Measurements from ENCODE around the gene AKAP6. TPM values are rescaled to one million over a fixed set of nuclear protein-coding genes. Genes with fewer than 3 reads are reported as not detected.

The AKAP6 gene
- total and polyA plus RNA-seq, 4 donors, result 0.42 to 3.2 (median 1.7) TPM

DNA sequence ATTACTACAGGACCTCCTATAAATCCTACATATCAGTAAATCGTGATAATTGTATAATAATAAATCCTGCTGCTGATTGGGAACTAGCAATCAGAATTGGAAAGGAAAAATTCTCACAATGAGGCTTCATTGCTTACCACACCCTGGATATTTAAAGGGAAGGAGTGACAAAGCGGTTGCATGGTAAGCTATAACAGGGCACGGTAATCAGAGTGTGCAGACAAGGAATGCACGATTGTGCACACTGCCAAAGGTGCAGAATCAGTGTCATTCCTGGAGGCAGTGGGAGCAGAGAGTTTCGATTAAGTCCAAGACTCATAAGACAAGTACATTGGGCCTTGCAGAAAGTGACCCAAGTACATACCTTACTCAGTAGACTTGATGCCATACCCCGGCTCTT, 332.1 kb downstream of the AKAP6 start:
- no peaks in the 10 kb centered on the region for H3K36me3 ChIP-seq (ENCODE audit: control insufficient read depth in 4 of 4, insufficient read depth in 3 of 4, low read depth in 1 of 4, low read length in 3 of 4)
- no peak overlapping the region for H3K27ac ChIP-seq (ENCODE audit: low read depth in 1 of 2, low read length in 2 of 2)
- H3K9ac ChIP-seq (ENCODE audit: low read depth in 1 of 2, low read length in 2 of 2), result no peak overlapping the region
- no peaks in the 10 kb centered on the region for H3K9me3 ChIP-seq (ENCODE audit: control insufficient read depth in 4 of 4, low read length in 3 of 4)
- H3K4me1 ChIP-seq (ENCODE audit: control insufficient read depth in 4 of 4, insufficient read depth in 4 of 4, low read length in 3 of 4), result no peaks in the 10 kb centered on the region
- TF ChIP-seq HNF4A (conservative IDR thresholded peaks at IDR 0.05), result no peak
- no peak for TF ChIP-seq RAD21 (IDR thresholded peaks at IDR 0.05)
- TF ChIP-seq FOXA2 (IDR thresholded peaks at IDR 0.05), result no peak
- TF ChIP-seq JUND (IDR thresholded peaks at IDR 0.05), result no peak
- TF ChIP-seq, protein P1, sequence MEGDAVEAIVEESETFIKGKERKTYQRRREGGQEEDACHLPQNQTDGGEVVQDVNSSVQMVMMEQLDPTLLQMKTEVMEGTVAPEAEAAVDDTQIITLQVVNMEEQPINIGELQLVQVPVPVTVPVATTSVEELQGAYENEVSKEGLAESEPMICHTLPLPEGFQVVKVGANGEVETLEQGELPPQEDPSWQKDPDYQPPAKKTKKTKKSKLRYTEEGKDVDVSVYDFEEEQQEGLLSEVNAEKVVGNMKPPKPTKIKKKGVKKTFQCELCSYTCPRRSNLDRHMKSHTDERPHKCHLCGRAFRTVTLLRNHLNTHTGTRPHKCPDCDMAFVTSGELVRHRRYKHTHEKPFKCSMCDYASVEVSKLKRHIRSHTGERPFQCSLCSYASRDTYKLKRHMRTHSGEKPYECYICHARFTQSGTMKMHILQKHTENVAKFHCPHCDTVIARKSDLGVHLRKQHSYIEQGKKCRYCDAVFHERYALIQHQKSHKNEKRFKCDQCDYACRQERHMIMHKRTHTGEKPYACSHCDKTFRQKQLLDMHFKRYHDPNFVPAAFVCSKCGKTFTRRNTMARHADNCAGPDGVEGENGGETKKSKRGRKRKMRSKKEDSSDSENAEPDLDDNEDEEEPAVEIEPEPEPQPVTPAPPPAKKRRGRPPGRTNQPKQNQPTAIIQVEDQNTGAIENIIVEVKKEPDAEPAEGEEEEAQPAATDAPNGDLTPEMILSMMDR (IDR thresholded peaks at IDR 0.05; ENCODE audit: low read depth, low read length, missing input control), result no peak
- no peak for TF ChIP-seq NR2F2 (IDR thresholded peaks at IDR 0.05)
- TF ChIP-seq, protein P2, sequence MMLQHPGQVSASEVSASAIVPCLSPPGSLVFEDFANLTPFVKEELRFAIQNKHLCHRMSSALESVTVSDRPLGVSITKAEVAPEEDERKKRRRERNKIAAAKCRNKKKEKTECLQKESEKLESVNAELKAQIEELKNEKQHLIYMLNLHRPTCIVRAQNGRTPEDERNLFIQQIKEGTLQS (IDR thresholded peaks at IDR 0.05), result no peak
- no peak for DNase-seq (ENCODE audit: low spot score)
- H3K4me3 ChIP-seq (ENCODE audit: low read depth in 1 of 3, low read length in 3 of 3), result no peak overlapping the region
- WGBS, result 81% methylated on average over 6 of the region's 6 CpGs
- H3K27me3 ChIP-seq (ENCODE audit: control insufficient read depth in 4 of 4, insufficient read depth in 4 of 4, low read length in 3 of 4), result no peaks in the 10 kb centered on the region

DNA sequence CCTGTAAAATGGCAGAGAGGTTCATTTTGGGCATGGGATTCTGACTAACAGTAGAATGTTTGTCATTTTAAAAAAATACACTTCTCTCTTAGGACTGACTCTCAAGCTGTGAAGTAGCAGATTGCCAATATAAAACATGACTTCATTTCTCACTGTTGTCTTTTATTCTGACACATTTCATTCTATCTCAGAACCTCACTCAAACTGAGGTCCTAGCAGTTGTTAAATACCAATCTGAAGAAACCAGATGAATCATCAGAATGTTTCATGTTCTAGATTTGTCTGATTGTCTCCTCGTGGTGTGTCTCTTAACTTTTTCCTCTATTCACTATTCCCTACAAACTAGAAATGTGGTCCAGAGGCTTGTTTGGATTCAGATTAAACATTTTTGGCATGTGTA, 333.1 kb downstream of the AKAP6 start:
- Histone ChIP-seq H3K4me1 (ENCODE audit: control insufficient read depth in 4 of 4, insufficient read depth in 4 of 4, low read length in 3 of 4) (no peaks in the 10 kb centered on the region), H3K9ac (ENCODE audit: low read depth in 1 of 2, low read length in 2 of 2) (no peak overlapping the region), H3K9me3 (ENCODE audit: control insufficient read depth in 4 of 4, low read length in 3 of 4) (no peaks in the 10 kb centered on the region), H3K27ac (ENCODE audit: low read depth in 1 of 2, low read length in 2 of 2) (no peak overlapping the region), H3K4me3 (ENCODE audit: low read depth in 1 of 3, low read length in 3 of 3) (no peak overlapping the region), H3K27me3 (ENCODE audit: control insufficient read depth in 4 of 4, insufficient read depth in 4 of 4, low read length in 3 of 4) (no peaks in the 10 kb centered on the region), H3K36me3 (ENCODE audit: control insufficient read depth in 4 of 4, insufficient read depth in 3 of 4, low read depth in 1 of 4, low read length in 3 of 4) (no peaks in the 10 kb centered on the region)
- DNase-seq (ENCODE audit: low spot score), result no peak
- TF ChIP-seq RXRA (IDR thresholded peaks at IDR 0.05) (no peak), HNF4A (conservative IDR thresholded peaks at IDR 0.05) (no peak), HNF4G (IDR thresholded peaks at IDR 0.05) (no peak), GABPA (IDR thresholded peaks at IDR 0.05 in 1 of 2, conservative IDR thresholded peaks at IDR 0.05 in 1 of 2) (no peak), SP1 (IDR thresholded peaks at IDR 0.05) (no peak), EGR1 (IDR thresholded peaks at IDR 0.05; ENCODE audit: low read depth in 2 of 2) (no peak), RAD21 (IDR thresholded peaks at IDR 0.05) (no peak), NR2F2 (IDR thresholded peaks at IDR 0.05) (no peak), JUND (IDR thresholded peaks at IDR 0.05) (no peak)
- TF ChIP-seq, protein P3, sequence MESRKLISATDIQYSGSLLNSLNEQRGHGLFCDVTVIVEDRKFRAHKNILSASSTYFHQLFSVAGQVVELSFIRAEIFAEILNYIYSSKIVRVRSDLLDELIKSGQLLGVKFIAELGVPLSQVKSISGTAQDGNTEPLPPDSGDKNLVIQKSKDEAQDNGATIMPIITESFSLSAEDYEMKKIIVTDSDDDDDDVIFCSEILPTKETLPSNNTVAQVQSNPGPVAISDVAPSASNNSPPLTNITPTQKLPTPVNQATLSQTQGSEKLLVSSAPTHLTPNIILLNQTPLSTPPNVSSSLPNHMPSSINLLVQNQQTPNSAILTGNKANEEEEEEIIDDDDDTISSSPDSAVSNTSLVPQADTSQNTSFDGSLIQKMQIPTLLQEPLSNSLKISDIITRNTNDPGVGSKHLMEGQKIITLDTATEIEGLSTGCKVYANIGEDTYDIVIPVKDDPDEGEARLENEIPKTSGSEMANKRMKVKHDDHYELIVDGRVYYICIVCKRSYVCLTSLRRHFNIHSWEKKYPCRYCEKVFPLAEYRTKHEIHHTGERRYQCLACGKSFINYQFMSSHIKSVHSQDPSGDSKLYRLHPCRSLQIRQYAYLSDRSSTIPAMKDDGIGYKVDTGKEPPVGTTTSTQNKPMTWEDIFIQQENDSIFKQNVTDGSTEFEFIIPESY (IDR thresholded peaks at IDR 0.05), result no peak
- TF ChIP-seq, protein P2 (IDR thresholded peaks at IDR 0.05), result no peak
- TF ChIP-seq, protein P4, sequence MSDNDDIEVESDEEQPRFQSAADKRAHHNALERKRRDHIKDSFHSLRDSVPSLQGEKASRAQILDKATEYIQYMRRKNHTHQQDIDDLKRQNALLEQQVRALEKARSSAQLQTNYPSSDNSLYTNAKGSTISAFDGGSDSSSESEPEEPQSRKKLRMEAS (IDR thresholded peaks at IDR 0.05), result no peak
- TF ChIP-seq, protein P5, sequence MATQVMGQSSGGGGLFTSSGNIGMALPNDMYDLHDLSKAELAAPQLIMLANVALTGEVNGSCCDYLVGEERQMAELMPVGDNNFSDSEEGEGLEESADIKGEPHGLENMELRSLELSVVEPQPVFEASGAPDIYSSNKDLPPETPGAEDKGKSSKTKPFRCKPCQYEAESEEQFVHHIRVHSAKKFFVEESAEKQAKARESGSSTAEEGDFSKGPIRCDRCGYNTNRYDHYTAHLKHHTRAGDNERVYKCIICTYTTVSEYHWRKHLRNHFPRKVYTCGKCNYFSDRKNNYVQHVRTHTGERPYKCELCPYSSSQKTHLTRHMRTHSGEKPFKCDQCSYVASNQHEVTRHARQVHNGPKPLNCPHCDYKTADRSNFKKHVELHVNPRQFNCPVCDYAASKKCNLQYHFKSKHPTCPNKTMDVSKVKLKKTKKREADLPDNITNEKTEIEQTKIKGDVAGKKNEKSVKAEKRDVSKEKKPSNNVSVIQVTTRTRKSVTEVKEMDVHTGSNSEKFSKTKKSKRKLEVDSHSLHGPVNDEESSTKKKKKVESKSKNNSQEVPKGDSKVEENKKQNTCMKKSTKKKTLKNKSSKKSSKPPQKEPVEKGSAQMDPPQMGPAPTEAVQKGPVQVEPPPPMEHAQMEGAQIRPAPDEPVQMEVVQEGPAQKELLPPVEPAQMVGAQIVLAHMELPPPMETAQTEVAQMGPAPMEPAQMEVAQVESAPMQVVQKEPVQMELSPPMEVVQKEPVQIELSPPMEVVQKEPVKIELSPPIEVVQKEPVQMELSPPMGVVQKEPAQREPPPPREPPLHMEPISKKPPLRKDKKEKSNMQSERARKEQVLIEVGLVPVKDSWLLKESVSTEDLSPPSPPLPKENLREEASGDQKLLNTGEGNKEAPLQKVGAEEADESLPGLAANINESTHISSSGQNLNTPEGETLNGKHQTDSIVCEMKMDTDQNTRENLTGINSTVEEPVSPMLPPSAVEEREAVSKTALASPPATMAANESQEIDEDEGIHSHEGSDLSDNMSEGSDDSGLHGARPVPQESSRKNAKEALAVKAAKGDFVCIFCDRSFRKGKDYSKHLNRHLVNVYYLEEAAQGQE (IDR thresholded peaks at IDR 0.05), result no peak
- 76% methylated on average over 1 of the region's 1 CpG for WGBS
